ENCODE results near the gene IL5RA. TPM values are rescaled to one million over a fixed set of nuclear protein-coding genes. Genes with fewer than 3 reads are reported as not detected.

Gene IL5RA
- total RNA-seq, 4 donors from 2014 or later, result 0.15 to 0.81 (median 0.72) TPM; not detected in 1

- Histone ChIP-seq H3K9me3 (no peaks in the 10 kb centered on the region), H3K36me3 (peaks cover 0 to 35% of the 10 kb centered on the region in 2 donors), H3K27me3 (no peaks in the 10 kb centered on the region), H3K4me3 (no peak overlapping the region), H3K4me1 (peaks cover 0 to 32% (median 7%) of the 10 kb centered on the region in 3 donors), H3K27ac (no peak overlapping the region)
- WGBS, 2 donors (ENCODE audit: low coverage in 1 of 2), result 69 to 71% methylated on average over 4 to 5 of the region's 5 CpGs
- no peak for TF ChIP-seq POLR2AphosphoS5 (IDR thresholded peaks at IDR 0.05)
- no peak for TF ChIP-seq EP300 (IDR thresholded peaks at IDR 0.05)
- TF ChIP-seq CTCF (IDR thresholded peaks at IDR 0.05), result no peak
- TF ChIP-seq POLR2A (IDR thresholded peaks at IDR 0.05), result no peak
- no peak for ATAC-seq
Observed at GRCh38 chr3:3129579-3129978, 19.4 kb upstream of the IL5RA start.

DNA sequence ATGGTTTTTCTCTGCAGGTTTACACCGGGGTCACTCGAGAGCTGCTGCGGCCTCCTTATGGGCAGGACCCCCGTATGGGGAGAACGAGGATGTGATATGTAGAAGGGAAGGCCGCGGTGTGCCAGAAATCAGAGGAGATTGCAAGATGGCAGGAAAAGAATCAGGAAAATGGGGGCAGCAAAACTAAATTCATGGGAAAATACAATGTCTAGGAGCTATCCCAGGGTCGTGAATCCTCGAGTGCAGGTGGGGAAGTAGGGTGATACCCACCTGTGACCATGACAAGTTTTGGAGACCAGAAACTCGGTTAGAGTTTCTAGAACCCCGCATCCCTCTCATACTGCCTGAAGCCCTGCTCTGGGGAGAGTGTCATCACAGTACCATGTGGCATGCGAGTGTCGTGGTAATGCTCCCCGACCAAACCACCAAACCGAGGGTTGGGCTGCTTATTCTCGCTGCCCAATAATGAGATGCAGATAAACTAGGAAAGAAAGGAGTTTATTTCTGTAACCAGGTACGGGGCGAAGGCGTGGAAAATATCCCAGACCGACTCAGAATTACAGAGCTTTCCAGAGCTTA, 17.3 kb upstream of the IL5RA start:
- Histone ChIP-seq H3K36me3 (peaks cover 0 to 28% of the 10 kb centered on the region in 2 donors), H3K27ac (peak overlapping the region; percentile 66 to 96 (median 92)), H3K4me1 (peaks cover 0 to 32% (median 7%) of the 10 kb centered on the region in 3 donors), H3K27me3 (no peaks in the 10 kb centered on the region), H3K9me3 (no peaks in the 10 kb centered on the region), H3K4me3 (peak overlapping the region; percentile 59 to 92)
- ATAC-seq, result no peak
- 52 to 94% methylated on average over 4 to 11 of the region's 20 CpGs for WGBS, 2 donors (ENCODE audit: low coverage in 1 of 2)
- TF ChIP-seq EP300 (IDR thresholded peaks at IDR 0.05), result no peak
- TF ChIP-seq CTCF (IDR thresholded peaks at IDR 0.05), result no peak

DNA sequence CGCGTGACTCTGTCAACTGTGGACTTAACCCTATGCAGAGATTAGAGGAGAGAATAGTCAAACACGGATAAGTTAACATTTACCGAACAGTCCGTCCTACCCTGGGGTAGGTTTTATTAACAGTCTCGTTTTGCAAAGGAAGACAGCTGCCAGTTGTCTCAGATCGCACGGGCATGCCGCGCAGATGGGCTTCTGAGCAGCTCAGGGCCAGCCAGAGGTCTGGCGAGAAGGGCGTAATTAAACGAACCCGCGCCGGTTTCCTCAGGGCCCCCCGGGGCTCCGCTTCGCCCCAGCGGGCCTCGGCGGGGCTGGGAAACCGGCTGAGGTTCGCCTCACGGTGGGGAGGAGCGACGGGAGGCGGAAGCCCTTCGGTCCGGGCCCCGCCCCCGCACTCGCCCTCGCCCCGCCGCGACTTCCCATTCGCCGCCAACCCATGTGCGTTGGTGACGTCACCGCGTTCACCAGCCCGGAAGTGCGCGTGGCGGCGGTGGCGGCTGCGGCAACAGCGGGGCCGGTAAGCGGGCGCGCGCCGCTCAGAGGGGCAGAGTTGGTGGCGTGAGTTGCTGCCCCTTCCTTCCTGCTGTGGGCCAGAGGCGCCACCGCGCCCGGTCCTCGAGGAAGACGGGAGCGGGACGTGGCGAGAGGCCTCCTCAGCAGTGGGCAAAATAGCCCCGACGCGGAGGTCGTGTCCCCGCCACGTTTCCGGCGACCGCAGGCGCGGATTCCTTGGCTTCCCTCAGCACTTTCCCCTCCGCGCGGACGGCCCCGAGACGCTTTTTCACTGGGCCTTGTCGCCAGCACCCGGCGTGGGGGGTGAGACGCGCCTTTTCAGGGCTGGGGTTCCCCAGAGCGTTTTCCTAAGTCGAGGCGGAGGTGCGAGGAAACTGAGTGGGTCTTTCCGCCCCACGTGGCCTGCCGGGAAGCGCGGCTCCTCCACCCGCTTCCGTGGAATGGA, 16.6 kb upstream of the IL5RA start, which contains the start of gene TRNT1:
Gene TRNT1, plus strand, starts transcription at position 464 of the 955 bp plus-strand sequence. CDS start 2,101 bp downstream, outside the sequence.
- Histone ChIP-seq H3K36me3 (peaks cover 0 to 28% of the 10 kb centered on the region in 2 donors), H3K4me3 (peak within 1 kb of the TSS; percentile 59 to 92), H3K27me3 (no peaks in the 10 kb centered on the region), H3K27ac (peak within 1 kb of the TSS; percentile 66 to 96 (median 92)), H3K4me1 (peaks cover 0 to 32% (median 7%) of the 10 kb centered on the region in 3 donors), H3K9me3 (no peaks in the 10 kb centered on the region)
- ATAC-seq, result peak; percentile 99
- 2 to 5% methylated on average over 5 to 19 of the region's 100 CpGs for WGBS, 2 donors (ENCODE audit: low coverage in 1 of 2)
- peak; percentile 98 for TF ChIP-seq POLR2AphosphoS5 (IDR thresholded peaks at IDR 0.05)
- peak; percentile 93 to 94 for TF ChIP-seq POLR2A (IDR thresholded peaks at IDR 0.05)
- TF ChIP-seq EP300 (IDR thresholded peaks at IDR 0.05), result no peak
- TF ChIP-seq CTCF (IDR thresholded peaks at IDR 0.05), result peak in 1 of 4 experiments; percentile 18

GRCh38 chr3:3125977-3126376, 15.8 kb upstream of the IL5RA start:
- Histone ChIP-seq H3K4me1 (peaks cover 0 to 32% (median 7%) of the 10 kb centered on the region in 3 donors), H3K36me3 (peaks cover 0 to 23% of the 10 kb centered on the region in 2 donors), H3K9me3 (no peaks in the 10 kb centered on the region), H3K27ac (peak overlapping the region; percentile 66 to 96 (median 92)), H3K4me3 (peak overlapping the region; percentile 59 to 92), H3K27me3 (no peaks in the 10 kb centered on the region)
- ATAC-seq, result no peak
- TF ChIP-seq CTCF (IDR thresholded peaks at IDR 0.05) (no peak), EP300 (IDR thresholded peaks at IDR 0.05) (no peak), POLR2AphosphoS5 (IDR thresholded peaks at IDR 0.05) (no peak), POLR2A (IDR thresholded peaks at IDR 0.05) (no peak)
- WGBS, 2 donors (ENCODE audit: low coverage in 1 of 2), result 88 to 90% methylated on average over 18 to 20 of the region's 24 CpGs

All from gastroesophageal sphincter (tissue), 4 donors.